Measurements from ENCODE around the gene HMGXB4. TPM values are rescaled to one million over a fixed set of nuclear protein-coding genes. Genes with fewer than 3 reads are reported as not detected.

Gene HMGXB4
- total RNA-seq, 2 donors from 2014 or later, result 14.7 to 15.7 TPM

DNA sequence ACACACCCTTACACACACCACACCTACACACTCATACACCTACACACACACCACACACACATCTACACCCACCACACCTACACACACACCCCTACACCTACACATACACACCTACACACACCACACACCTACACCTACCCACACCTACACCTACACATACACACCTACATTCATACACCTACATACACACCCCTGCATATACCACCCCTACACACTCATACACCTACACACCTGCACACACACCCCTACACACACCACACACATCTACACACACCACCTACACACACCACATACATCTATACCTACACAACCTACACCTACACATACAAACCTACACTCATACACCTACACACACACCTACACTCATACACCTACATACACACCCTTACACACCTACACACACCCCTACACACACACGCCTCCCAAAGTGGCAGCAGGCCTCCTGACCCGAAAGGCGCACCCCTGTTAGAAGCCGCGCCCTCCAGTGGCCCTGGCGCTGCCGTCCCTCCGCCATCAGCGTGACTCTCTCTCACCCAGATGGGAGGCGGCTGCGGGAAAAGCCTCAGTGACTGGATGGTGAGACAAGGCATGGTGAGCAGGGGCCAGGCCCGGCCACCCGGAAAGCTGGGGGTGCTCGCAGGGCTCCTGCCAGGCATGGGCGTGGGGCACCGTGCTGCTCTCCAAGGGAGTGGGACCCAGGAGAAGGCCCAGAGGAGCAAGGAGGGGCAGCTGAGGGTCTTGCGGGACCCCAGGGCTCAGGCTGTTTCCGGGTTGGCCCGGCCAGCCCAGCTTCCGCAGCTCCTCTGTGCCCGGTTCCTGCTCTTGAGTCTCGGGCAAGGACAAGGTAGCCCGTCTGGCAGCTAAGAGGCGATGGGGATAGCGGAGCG lies 86.6 kb downstream of the HMGXB4 start:
- Histone ChIP-seq H3K4me3 (no peak overlapping the region), H3K4me1 (ENCODE audit: control insufficient read depth in 1 of 2, low read depth in 2 of 2) (no peaks in the 10 kb centered on the region), H3K27me3 (replicated peaks; ENCODE audit: insufficient read depth) (no peaks in the 10 kb centered on the region), H3K36me3 (peaks cover 36% of the 10 kb centered on the region), H3K9me3 (no peaks in the 10 kb centered on the region), H3K27ac (no peak overlapping the region)
- ATAC-seq (ENCODE audit: insufficient number of reproducible peaks, low FRiP score, low read depth) (no peak), DNase-seq (ENCODE audit: low spot score) (no peak)
- TF ChIP-seq, protein P1, sequence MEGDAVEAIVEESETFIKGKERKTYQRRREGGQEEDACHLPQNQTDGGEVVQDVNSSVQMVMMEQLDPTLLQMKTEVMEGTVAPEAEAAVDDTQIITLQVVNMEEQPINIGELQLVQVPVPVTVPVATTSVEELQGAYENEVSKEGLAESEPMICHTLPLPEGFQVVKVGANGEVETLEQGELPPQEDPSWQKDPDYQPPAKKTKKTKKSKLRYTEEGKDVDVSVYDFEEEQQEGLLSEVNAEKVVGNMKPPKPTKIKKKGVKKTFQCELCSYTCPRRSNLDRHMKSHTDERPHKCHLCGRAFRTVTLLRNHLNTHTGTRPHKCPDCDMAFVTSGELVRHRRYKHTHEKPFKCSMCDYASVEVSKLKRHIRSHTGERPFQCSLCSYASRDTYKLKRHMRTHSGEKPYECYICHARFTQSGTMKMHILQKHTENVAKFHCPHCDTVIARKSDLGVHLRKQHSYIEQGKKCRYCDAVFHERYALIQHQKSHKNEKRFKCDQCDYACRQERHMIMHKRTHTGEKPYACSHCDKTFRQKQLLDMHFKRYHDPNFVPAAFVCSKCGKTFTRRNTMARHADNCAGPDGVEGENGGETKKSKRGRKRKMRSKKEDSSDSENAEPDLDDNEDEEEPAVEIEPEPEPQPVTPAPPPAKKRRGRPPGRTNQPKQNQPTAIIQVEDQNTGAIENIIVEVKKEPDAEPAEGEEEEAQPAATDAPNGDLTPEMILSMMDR (IDR thresholded peaks at IDR 0.05), result no peak

DNA sequence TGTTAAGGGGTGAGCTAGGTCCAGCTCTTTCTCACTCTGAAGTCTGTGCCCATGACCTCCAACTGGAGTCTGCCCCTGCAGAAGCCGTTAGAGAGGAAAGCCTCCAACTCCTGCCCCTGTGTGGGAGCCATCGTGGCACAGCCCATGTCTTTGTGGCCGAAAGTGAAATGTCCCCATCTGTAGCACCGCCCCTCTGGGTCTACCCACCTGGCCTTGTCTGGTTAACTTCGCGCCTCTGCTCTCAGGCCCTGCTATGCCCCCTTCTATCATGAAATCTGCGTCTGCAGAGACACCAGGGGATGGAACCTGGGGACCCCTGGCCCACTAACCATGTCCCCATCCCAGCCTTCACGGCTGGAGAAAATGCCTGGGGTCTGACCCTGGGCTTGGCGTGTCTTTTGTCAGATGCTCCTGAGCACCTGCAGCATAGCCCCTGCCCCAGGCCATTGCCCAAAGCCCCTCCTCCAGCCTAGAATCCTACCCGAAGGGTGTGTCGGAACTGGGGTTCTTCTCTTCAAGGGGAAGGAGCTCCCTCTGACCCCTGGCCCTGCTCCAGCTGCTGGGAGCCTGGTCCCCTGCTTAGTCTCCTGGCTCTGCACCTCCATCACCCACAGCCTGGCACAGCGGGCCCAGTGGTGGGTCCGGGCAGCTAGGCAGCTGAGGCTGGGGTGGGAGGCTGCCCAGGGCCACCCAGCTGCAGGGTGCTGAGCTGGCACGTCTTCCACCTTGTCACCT lies 87.8 kb downstream of the HMGXB4 start:
- Histone ChIP-seq H3K27me3 (replicated peaks; ENCODE audit: insufficient read depth) (no peaks in the 10 kb centered on the region), H3K4me1 (ENCODE audit: control insufficient read depth in 1 of 2, low read depth in 2 of 2) (peaks cover 0 to 2% of the 10 kb centered on the region in 2 donors), H3K9me3 (no peaks in the 10 kb centered on the region), H3K36me3 (peaks cover 29% of the 10 kb centered on the region), H3K4me3 (no peak overlapping the region), H3K27ac (no peak overlapping the region)
- TF ChIP-seq, protein P1 (IDR thresholded peaks at IDR 0.05), result no peak
- DNase-seq (ENCODE audit: low spot score) (no peak), ATAC-seq (ENCODE audit: insufficient number of reproducible peaks, low FRiP score, low read depth) (no peak)

Other genes starting within 250 kb of the HMGXB4 start
- not detected for gene ISX, start 191.3 kb upstream of the HMGXB4 start, total RNA-seq
- 10 to 100 TPM; 64.7 to 78.4 TPM for gene TOM1, start 42.4 kb downstream of the HMGXB4 start, total RNA-seq
- gene HMOX1, start 123.6 kb downstream of the HMGXB4 start, total RNA-seq, result 100 to 1,000 TPM in 1 of 2 donors, 10 to 100 TPM in 1; 28.3 to 332 TPM
- 10 to 100 TPM; 18.1 to 53.1 TPM for gene MCM5, start 142.6 kb downstream of the HMGXB4 start, total RNA-seq